ENCODE results near the gene WFDC9. TPM values are rescaled to one million over a fixed set of nuclear protein-coding genes. Genes with fewer than 3 reads are reported as not detected.
"Not testable (repeated sequence)": the region's sequence is repeated elsewhere in the genome, so short reads cannot be mapped to it uniquely, and the experiment has no call there.

WFDC9 gene
- total and polyA plus RNA-seq, 2 of the 8 experiments (the other 6 are each of a cell fraction or from before 2014, with no cell fraction given): not detected

- H2BK15ac ChIP-seq (ENCODE audit: low read length); H2AFZ ChIP-seq (ENCODE audit: low read length); POLR2A ChIA-PET (ENCODE audit: partially characterized antibody); H3K79me2 ChIP-seq (ENCODE audit: control insufficient read depth in 1 of 2, insufficient read depth in 2 of 2, low read length in 2 of 2); H3K4me1 ChIP-seq (replicated peaks in 1 of 4; ENCODE audit: control insufficient read depth in 3 of 4, insufficient read depth in 4 of 4, low read length in 3 of 4); H3K4ac ChIP-seq (replicated peaks; ENCODE audit: insufficient read length, low read depth, low read length); H3K23ac ChIP-seq (ENCODE audit: insufficient read length); H4K91ac ChIP-seq (replicated peaks; ENCODE audit: insufficient read length, low read length); H2AK5ac ChIP-seq (ENCODE audit: low read depth, low read length); H4K5ac ChIP-seq (ENCODE audit: insufficient read length, low read depth, low read length); H2BK12ac ChIP-seq (ENCODE audit: low read depth, low read length); H2BK120ac ChIP-seq (replicated peaks; ENCODE audit: low read depth, low read length); H3K27me3 ChIP-seq (replicated peaks in 1 of 4; ENCODE audit: control insufficient read depth in 3 of 4, extremely low read depth in 1 of 4, insufficient read depth in 3 of 4, low read length in 3 of 4); H3K9me3 ChIP-seq (ENCODE audit: insufficient read depth in 2 of 2, low read depth in 1 of 2, low read length in 1 of 2); H4K20me1 ChIP-seq (replicated peaks in 1 of 2; ENCODE audit: control insufficient read depth in 1 of 2, insufficient read depth in 2 of 2, low read length in 2 of 2); H3K18ac ChIP-seq (ENCODE audit: extremely low read depth, low read length); H3K79me1 ChIP-seq (ENCODE audit: low read depth, low read length); H2BK20ac ChIP-seq (ENCODE audit: low read length); H3K14ac ChIP-seq (ENCODE audit: insufficient read length); DNase-seq (ENCODE audit: low read depth in 1 of 2, low spot score in 2 of 2); H3K4me2 ChIP-seq (ENCODE audit: insufficient read depth in 1 of 2, low read depth in 2 of 2, low read length in 2 of 2); H3K56ac ChIP-seq (replicated peaks; ENCODE audit: insufficient read length, low read depth, low read length); H2BK5ac ChIP-seq (ENCODE audit: low read depth, low read length); H3K27ac ChIP-seq (ENCODE audit: low read depth, low read length); H3K9ac ChIP-seq (replicated peaks in 1 of 4; ENCODE audit: extremely low read depth in 1 of 4, low read depth in 3 of 4, low read length in 3 of 4); FAIRE-seq; H3K36me3 ChIP-seq (ENCODE audit: control insufficient read depth in 2 of 4, insufficient read depth in 4 of 4, low read length in 3 of 4); H4K8ac ChIP-seq (ENCODE audit: extremely low read depth, insufficient read depth, low read length); H3K4me3 ChIP-seq (ENCODE audit: extremely low read depth in 1 of 4, insufficient read depth in 2 of 4, low read depth in 3 of 4, low read length in 4 of 4); H3K23me2 ChIP-seq (ENCODE audit: low read depth, low read length): not testable (repeated sequence)
- WGBS, 2 experiments (ENCODE audit: extremely low coverage in 1 of 2, insufficient coverage in 1 of 2, insufficient read length in 1 of 2, insufficient replicate concordance in 2 of 2, low coverage in 1 of 2, low lambda C conversion rate in 2 of 2, missing lambda C conversion rate in 1 of 2): 87% methylated on average over 5 of the region's 5 CpGs; no CpG with 5 or more reads in 1 of the 2 experiments
- CTCF ChIA-PET (ENCODE audit: partially characterized antibody): interaction anchor here (1.9 kb wide), 1 partner anchor 185 kb away, joined by 7 read pairs; no protein-coding TSS in a partner anchor
Observed at GRCh38 chr20:45585986-45586385, 45.1 kb downstream of the WFDC9 start.

- H3K27ac ChIP-seq (ENCODE audit: low read depth, low read length); H3K27me3 ChIP-seq (replicated peaks in 1 of 4; ENCODE audit: control insufficient read depth in 3 of 4, extremely low read depth in 1 of 4, insufficient read depth in 3 of 4, low read length in 3 of 4); H3K9me3 ChIP-seq (ENCODE audit: insufficient read depth in 2 of 2, low read depth in 1 of 2, low read length in 1 of 2); H2AFZ ChIP-seq (ENCODE audit: low read length); H2BK15ac ChIP-seq (ENCODE audit: low read length); FAIRE-seq; H2BK5ac ChIP-seq (ENCODE audit: low read depth, low read length); DNase-seq (ENCODE audit: low read depth in 1 of 2, low spot score in 2 of 2); H3K4me2 ChIP-seq (ENCODE audit: insufficient read depth in 1 of 2, low read depth in 2 of 2, low read length in 2 of 2); H3K14ac ChIP-seq (ENCODE audit: insufficient read length); H2AK5ac ChIP-seq (ENCODE audit: low read depth, low read length); H3K9ac ChIP-seq (replicated peaks in 1 of 4; ENCODE audit: extremely low read depth in 1 of 4, low read depth in 3 of 4, low read length in 3 of 4); H3K23ac ChIP-seq (ENCODE audit: insufficient read length); H2BK120ac ChIP-seq (replicated peaks; ENCODE audit: low read depth, low read length); H3K23me2 ChIP-seq (ENCODE audit: low read depth, low read length); H3K79me2 ChIP-seq (ENCODE audit: control insufficient read depth in 1 of 2, insufficient read depth in 2 of 2, low read length in 2 of 2); H2BK12ac ChIP-seq (ENCODE audit: low read depth, low read length); H3K56ac ChIP-seq (replicated peaks; ENCODE audit: insufficient read length, low read depth, low read length); H3K4me3 ChIP-seq (ENCODE audit: extremely low read depth in 1 of 4, insufficient read depth in 2 of 4, low read depth in 3 of 4, low read length in 4 of 4); H3K36me3 ChIP-seq (ENCODE audit: control insufficient read depth in 2 of 4, insufficient read depth in 4 of 4, low read length in 3 of 4); H4K20me1 ChIP-seq (replicated peaks in 1 of 2; ENCODE audit: control insufficient read depth in 1 of 2, insufficient read depth in 2 of 2, low read length in 2 of 2); H4K8ac ChIP-seq (ENCODE audit: extremely low read depth, insufficient read depth, low read length); H4K5ac ChIP-seq (ENCODE audit: insufficient read length, low read depth, low read length); H3K4me1 ChIP-seq (replicated peaks in 1 of 4; ENCODE audit: control insufficient read depth in 3 of 4, insufficient read depth in 4 of 4, low read length in 3 of 4); H2BK20ac ChIP-seq (ENCODE audit: low read length); POLR2A ChIA-PET (ENCODE audit: partially characterized antibody); H3K4ac ChIP-seq (replicated peaks; ENCODE audit: insufficient read length, low read depth, low read length); H4K91ac ChIP-seq (replicated peaks; ENCODE audit: insufficient read length, low read length); H3K18ac ChIP-seq (ENCODE audit: extremely low read depth, low read length); H3K79me1 ChIP-seq (ENCODE audit: low read depth, low read length): not testable (repeated sequence)
- 93% methylated on average over 5 of the region's 5 CpGs; no CpG with 5 or more reads in 1 of the 2 experiments for WGBS, 2 experiments (ENCODE audit: extremely low coverage in 1 of 2, insufficient coverage in 1 of 2, insufficient read length in 1 of 2, insufficient replicate concordance in 2 of 2, low coverage in 1 of 2, low lambda C conversion rate in 2 of 2, missing lambda C conversion rate in 1 of 2)
- CTCF ChIA-PET (ENCODE audit: partially characterized antibody): interaction anchor here (2.1 kb wide), 1 partner anchor 187 kb away, joined by 11 read pairs; no protein-coding TSS in a partner anchor
Observed at GRCh38 chr20:45584294-45584693, 46.8 kb downstream of the WFDC9 start.
